ENCODE measurements around the gene RIPOR3.
"Not testable (repeated sequence)": the region's sequence is repeated elsewhere in the genome, so short reads cannot be mapped to it uniquely, and the experiment has no call there.

GRCh38 chr20:50598768-50599167 lies 92.6 kb downstream of the RIPOR3 start:
- not testable (repeated sequence) for TF ChIP-seq CTCF (IDR thresholded peaks at IDR 0.05; ENCODE audit: insufficient read depth, low read length); REST (IDR thresholded peaks at IDR 0.05; ENCODE audit: insufficient replicate concordance, low read depth); POLR2AphosphoS5 (IDR thresholded peaks at IDR 0.05; ENCODE audit: low read depth); GABPA (IDR thresholded peaks at IDR 0.05; ENCODE audit: low read depth)
